ENCODE results near the gene IER3. TPM values are rescaled to one million over a fixed set of nuclear protein-coding genes. Genes with fewer than 3 reads are reported as not detected.
A peak's percentile ranks its signal among the peaks of the same experiment; 100 is the strongest.

Gene IER3
- total and polyA plus RNA-seq, 2 of the 13 experiments (the other 11 are each of a cell fraction or from before 2014, with no cell fraction given): 51.1 to 131 TPM

DNA sequence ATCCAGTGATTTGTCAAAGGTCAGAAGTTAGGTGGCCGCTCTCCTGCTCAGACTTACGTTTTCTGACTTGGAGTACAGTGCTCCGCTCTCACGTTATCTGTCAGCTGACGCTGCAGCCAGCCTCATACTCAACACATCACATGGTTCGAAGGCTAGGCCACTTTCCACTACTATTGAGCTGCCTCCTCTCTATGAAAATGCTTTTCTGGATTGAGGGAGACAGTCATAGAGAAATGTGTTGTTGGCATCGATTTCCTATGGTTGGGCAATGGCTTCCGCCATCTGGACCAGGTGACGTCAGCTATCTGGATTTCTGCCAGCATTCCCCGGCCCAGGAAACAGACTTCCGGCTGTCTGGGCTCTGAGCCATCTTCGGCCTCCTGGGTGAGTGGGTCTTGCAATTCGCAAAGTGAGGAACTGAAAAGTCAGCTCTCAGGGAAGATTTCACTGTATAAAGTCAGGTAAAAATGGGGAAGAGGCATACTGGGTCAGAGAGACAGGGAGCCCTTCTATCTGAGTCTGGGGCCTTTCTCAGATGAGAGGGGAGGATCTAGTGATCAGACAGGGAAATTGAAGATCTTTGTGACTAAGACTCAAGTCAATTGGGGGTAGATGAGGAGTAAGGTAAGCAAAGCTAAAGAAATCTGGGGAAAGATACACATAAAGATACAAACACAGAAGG lies 37.5 kb upstream of the IER3 start (continued):
- TF ChIP-seq MAF1 (CRISPR knock-in tag; IDR thresholded peaks at IDR 0.05; ENCODE audit: borderline replicate concordance) (peak; percentile 76; the same call in 1 of the 2 replicates), MBNL3 (CRISPR knock-in tag; conservative IDR thresholded peaks at IDR 0.05) (no peak), SP1 (IDR thresholded peaks at IDR 0.05) (no peak), SP1 (CRISPR knock-in tag; IDR thresholded peaks at IDR 0.05) (peak; percentile 37; the same call in 1 of the 2 replicates), HCFC1 (IDR thresholded peaks at IDR 0.05; ENCODE audit: low read depth, low read length) (no peak), HMG20A (CRISPR knock-in tag; IDR thresholded peaks at IDR 0.05; ENCODE audit: borderline replicate concordance) (peak; percentile 89), MTF2 (CRISPR knock-in tag; IDR thresholded peaks at IDR 0.05; ENCODE audit: borderline replicate concordance) (no peak), SIN3A (IDR thresholded peaks at IDR 0.05; ENCODE audit: borderline replicate concordance, low read depth, low read length) (peak; percentile 47; the same call in 1 of the 2 replicates), ZKSCAN8 (CRISPR knock-in tag; IDR thresholded peaks at IDR 0.05; ENCODE audit: borderline replicate concordance) (peak; percentile 86), YEATS4 (CRISPR knock-in tag; IDR thresholded peaks at IDR 0.05; ENCODE audit: borderline replicate concordance) (peak; percentile 81; the same call in 1 of the 2 replicates), GABPA (IDR thresholded peaks at IDR 0.05; ENCODE audit: low read depth, low read length) (peak; percentile 38), GABPA (CRISPR knock-in tag; IDR thresholded peaks at IDR 0.05; ENCODE audit: low read depth) (peak; percentile 88), PHF5A (CRISPR knock-in tag; IDR thresholded peaks at IDR 0.05; ENCODE audit: low read depth, unreplicated experiment) (peak; percentile 82), ZBTB38 (CRISPR knock-in tag; IDR thresholded peaks at IDR 0.05) (no peak; the same call in none of the 2 replicates), ZNF781 (CRISPR knock-in tag; IDR thresholded peaks at IDR 0.05; ENCODE audit: borderline replicate concordance, not compliant biosample characterization) (peak; percentile 83)
- TF ChIP-seq, protein P1, sequence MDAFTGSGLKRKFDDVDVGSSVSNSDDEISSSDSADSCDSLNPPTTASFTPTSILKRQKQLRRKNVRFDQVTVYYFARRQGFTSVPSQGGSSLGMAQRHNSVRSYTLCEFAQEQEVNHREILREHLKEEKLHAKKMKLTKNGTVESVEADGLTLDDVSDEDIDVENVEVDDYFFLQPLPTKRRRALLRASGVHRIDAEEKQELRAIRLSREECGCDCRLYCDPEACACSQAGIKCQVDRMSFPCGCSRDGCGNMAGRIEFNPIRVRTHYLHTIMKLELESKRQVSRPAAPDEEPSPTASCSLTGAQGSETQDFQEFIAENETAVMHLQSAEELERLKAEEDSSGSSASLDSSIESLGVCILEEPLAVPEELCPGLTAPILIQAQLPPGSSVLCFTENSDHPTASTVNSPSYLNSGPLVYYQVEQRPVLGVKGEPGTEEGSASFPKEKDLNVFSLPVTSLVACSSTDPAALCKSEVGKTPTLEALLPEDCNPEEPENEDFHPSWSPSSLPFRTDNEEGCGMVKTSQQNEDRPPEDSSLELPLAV (CRISPR knock-in tag; conservative IDR thresholded peaks at IDR 0.05; ENCODE audit: low read depth): no peak
- TF ChIP-seq, protein P2, sequence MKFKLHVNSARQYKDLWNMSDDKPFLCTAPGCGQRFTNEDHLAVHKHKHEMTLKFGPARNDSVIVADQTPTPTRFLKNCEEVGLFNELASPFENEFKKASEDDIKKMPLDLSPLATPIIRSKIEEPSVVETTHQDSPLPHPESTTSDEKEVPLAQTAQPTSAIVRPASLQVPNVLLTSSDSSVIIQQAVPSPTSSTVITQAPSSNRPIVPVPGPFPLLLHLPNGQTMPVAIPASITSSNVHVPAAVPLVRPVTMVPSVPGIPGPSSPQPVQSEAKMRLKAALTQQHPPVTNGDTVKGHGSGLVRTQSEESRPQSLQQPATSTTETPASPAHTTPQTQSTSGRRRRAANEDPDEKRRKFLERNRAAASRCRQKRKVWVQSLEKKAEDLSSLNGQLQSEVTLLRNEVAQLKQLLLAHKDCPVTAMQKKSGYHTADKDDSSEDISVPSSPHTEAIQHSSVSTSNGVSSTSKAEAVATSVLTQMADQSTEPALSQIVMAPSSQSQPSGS (CRISPR knock-in tag; IDR thresholded peaks at IDR 0.05): peak; percentile 100
- TF ChIP-seq, protein P3, sequence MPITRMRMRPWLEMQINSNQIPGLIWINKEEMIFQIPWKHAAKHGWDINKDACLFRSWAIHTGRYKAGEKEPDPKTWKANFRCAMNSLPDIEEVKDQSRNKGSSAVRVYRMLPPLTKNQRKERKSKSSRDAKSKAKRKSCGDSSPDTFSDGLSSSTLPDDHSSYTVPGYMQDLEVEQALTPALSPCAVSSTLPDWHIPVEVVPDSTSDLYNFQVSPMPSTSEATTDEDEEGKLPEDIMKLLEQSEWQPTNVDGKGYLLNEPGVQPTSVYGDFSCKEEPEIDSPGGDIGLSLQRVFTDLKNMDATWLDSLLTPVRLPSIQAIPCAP (CRISPR knock-in tag; IDR thresholded peaks at IDR 0.05; ENCODE audit: low read depth): no peak; the same call in 1 of the 2 replicates
- TF ChIP-seq, protein P4, sequence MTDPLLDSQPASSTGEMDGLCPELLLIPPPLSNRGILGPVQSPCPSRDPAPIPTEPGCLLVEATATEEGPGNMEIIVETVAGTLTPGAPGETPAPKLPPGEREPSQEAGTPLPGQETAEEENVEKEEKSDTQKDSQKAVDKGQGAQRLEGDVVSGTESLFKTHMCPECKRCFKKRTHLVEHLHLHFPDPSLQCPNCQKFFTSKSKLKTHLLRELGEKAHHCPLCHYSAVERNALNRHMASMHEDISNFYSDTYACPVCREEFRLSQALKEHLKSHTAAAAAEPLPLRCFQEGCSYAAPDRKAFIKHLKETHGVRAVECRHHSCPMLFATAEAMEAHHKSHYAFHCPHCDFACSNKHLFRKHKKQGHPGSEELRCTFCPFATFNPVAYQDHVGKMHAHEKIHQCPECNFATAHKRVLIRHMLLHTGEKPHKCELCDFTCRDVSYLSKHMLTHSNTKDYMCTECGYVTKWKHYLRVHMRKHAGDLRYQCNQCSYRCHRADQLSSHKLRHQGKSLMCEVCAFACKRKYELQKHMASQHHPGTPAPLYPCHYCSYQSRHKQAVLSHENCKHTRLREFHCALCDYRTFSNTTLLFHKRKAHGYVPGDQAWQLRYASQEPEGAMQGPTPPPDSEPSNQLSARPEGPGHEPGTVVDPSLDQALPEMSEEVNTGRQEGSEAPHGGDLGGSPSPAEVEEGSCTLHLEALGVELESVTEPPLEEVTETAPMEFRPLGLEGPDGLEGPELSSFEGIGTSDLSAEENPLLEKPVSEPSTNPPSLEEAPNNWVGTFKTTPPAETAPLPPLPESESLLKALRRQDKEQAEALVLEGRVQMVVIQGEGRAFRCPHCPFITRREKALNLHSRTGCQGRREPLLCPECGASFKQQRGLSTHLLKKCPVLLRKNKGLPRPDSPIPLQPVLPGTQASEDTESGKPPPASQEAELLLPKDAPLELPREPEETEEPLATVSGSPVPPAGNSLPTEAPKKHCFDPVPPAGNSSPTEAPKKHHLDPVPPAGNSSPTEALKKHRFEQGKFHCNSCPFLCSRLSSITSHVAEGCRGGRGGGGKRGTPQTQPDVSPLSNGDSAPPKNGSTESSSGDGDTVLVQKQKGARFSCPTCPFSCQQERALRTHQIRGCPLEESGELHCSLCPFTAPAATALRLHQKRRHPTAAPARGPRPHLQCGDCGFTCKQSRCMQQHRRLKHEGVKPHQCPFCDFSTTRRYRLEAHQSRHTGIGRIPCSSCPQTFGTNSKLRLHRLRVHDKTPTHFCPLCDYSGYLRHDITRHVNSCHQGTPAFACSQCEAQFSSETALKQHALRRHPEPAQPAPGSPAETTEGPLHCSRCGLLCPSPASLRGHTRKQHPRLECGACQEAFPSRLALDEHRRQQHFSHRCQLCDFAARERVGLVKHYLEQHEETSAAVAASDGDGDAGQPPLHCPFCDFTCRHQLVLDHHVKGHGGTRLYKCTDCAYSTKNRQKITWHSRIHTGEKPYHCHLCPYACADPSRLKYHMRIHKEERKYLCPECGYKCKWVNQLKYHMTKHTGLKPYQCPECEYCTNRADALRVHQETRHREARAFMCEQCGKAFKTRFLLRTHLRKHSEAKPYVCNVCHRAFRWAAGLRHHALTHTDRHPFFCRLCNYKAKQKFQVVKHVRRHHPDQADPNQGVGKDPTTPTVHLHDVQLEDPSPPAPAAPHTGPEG (CRISPR knock-in tag; IDR thresholded peaks at IDR 0.05): no peak
